Psoas muscle (tissue), 8 donors: ENCODE data around the gene TMEM131L. TPM values are rescaled to one million over a fixed set of nuclear protein-coding genes. Genes with fewer than 3 reads are reported as not detected.
A peak's percentile ranks its signal among the peaks of the same experiment; 100 is the strongest.

Experiments
- ATAC-seq, 4 donors: fragments of 200-7000 bp; cut with Tn5 transposase; one replicate each; pipeline ENCODE4 v1.9.1; 2020; ENCODE audit warnings: moderate library complexity in 3 of 4, mild to moderate bottlenecking in 2 of 4
- DNase-seq, 2 donors: peaks; one replicate each; pipeline ENCODE4 v3.0.0-alpha.2; 2020
- H3K27ac ChIP-seq: fragments of 200-600 bp; one replicate; pipeline ENCODE4 v1.8.0; 2022
- H3K27me3 ChIP-seq, 3 donors: fragments of 200-600 bp in 1 of 3; one replicate each; pipeline versions ENCODE4 v1.6.1 to v1.8.0; 2013 to 2022; ENCODE audit warnings: low read length in 2 of 3, mild to moderate bottlenecking in 2 of 3, moderate library complexity in 1 of 3; ENCODE audit not compliant: insufficient read depth in 3 of 3
- H3K36me3 ChIP-seq, 2 donors: fragments of 200-600 bp in 1 of 2; one replicate each; pipeline versions ENCODE4 v1.6.1 to v1.8.0; 2013 to 2022; ENCODE audit warnings: low read depth in 1 of 2, mild to moderate bottlenecking in 1 of 2, moderate library complexity in 1 of 2; ENCODE audit not compliant: insufficient read depth in 1 of 2
- H3K4me1 ChIP-seq: fragments of 200-600 bp; one replicate; pipeline ENCODE4 v1.8.0; 2022
- H3K4me3 ChIP-seq: fragments of 200-600 bp; one replicate; pipeline ENCODE4 v1.8.0; 2022; ENCODE audit warnings: mild to moderate bottlenecking
- H3K9me3 ChIP-seq: fragments of 200-600 bp; one replicate; pipeline ENCODE4 v1.8.0; 2022
- whole genome bisulfite sequencing, 3 donors: extraction: QIAGEN DNeasy Blood & Tissue Kit; methylation state at CpG; one replicate each; pipeline versions ENCODE4 v1.1.6 to v1.1.7; 2013; 5-methylcytosine and 5-hydroxymethylcytosine counted together
- intact Hi-C, 2 donors: fragments of 100-400 bp; cut with DNase I; formaldehyde crosslinking; loops; one replicate each; pipeline versions ENCODE4 v1.11.0 to v1.14.2; 2022
- polyA plus RNA-seq, 3 donors: library from polyadenylated mRNA; stranded (reverse); fragments of 200-250 nt; gene quantifications; one replicate each; pipeline ENCODE4 v1.2.3, GENCODE V29; 2013
- total RNA-seq, 4 donors: library from RNA; stranded (reverse); fragmentation: NEBNext Ultra II Directional in 2 of 4; extraction: Animal tissue kit (Norgen Biotek cat#: 25700) in 2 of 4; gene quantifications; one replicate each; pipeline versions ENCODE4 v1.2.1 to v1.2.4, GENCODE V29; 2021 to 2023
- TF ChIP-seq, protein P1 (sequence below): fragments of 200-600 bp; IDR thresholded peaks from one replicate; pipeline ENCODE4 v1.8.0; 2022; ENCODE audit warnings: antibody characterized with exemption
- donor health status: healthy with polysubstance abuse.
- donor health status: DM: no; HTN: no; CAD: no; lungs with moderate emphysema.
- donor health status: Bipolar disorder and iron deficiency.
- donor health status: healthy.
- donor health status: DM: yes; HTN: yes; CAD: no.
- donor health status: DM: no; HTN: no; CAD: no.
- donor health status: DM: no; HTN: no; CAD: no.
- donor health status: DM: yes; HTN: yes; CAD: no.

TMEM131L gene
- total and polyA plus RNA-seq, 7 donors, result 2.1 to 21.2 (median 6.9) TPM

- H3K9me3 ChIP-seq, result no peaks in the 10 kb centered on the region
- intact Hi-C loops, result no loop called here
- TF ChIP-seq, protein P1, sequence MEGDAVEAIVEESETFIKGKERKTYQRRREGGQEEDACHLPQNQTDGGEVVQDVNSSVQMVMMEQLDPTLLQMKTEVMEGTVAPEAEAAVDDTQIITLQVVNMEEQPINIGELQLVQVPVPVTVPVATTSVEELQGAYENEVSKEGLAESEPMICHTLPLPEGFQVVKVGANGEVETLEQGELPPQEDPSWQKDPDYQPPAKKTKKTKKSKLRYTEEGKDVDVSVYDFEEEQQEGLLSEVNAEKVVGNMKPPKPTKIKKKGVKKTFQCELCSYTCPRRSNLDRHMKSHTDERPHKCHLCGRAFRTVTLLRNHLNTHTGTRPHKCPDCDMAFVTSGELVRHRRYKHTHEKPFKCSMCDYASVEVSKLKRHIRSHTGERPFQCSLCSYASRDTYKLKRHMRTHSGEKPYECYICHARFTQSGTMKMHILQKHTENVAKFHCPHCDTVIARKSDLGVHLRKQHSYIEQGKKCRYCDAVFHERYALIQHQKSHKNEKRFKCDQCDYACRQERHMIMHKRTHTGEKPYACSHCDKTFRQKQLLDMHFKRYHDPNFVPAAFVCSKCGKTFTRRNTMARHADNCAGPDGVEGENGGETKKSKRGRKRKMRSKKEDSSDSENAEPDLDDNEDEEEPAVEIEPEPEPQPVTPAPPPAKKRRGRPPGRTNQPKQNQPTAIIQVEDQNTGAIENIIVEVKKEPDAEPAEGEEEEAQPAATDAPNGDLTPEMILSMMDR, result no peak
- H3K4me1 ChIP-seq, result peaks cover 69% of the 10 kb centered on the region
- no peaks in the 10 kb centered on the region for H3K36me3 ChIP-seq
- 74 to 84% (median 79%) methylated on average over 6 of the region's 6 CpGs for WGBS, 3 donors
- no peak for DNase-seq
- no peak overlapping the region for H3K4me3 ChIP-seq
- ATAC-seq, result no peak
- H3K27me3 ChIP-seq, result no peaks in the 10 kb centered on the region
- peak overlapping the region; percentile 74 for H3K27ac ChIP-seq
Measured at GRCh38 chr4:153528705-153529485, 62.7 kb downstream of the TMEM131L start.

- Histone ChIP-seq H3K36me3 (no peaks in the 10 kb centered on the region), H3K27ac (peak overlapping the region; percentile 74), H3K9me3 (no peaks in the 10 kb centered on the region), H3K4me1 (peaks cover 67% of the 10 kb centered on the region), H3K4me3 (no peak overlapping the region), H3K27me3 (no peaks in the 10 kb centered on the region)
- intact Hi-C loops, result no loop called here
- 69 to 84% (median 70%) methylated on average over 3 of the region's 3 CpGs for WGBS, 3 donors
- no peak for DNase-seq
- TF ChIP-seq, protein P1, result no peak
- peak; percentile 24 to 78 (median 62) for ATAC-seq
Measured at GRCh38 chr4:153529646-153530045, 63.5 kb downstream of the TMEM131L start.

DNA sequence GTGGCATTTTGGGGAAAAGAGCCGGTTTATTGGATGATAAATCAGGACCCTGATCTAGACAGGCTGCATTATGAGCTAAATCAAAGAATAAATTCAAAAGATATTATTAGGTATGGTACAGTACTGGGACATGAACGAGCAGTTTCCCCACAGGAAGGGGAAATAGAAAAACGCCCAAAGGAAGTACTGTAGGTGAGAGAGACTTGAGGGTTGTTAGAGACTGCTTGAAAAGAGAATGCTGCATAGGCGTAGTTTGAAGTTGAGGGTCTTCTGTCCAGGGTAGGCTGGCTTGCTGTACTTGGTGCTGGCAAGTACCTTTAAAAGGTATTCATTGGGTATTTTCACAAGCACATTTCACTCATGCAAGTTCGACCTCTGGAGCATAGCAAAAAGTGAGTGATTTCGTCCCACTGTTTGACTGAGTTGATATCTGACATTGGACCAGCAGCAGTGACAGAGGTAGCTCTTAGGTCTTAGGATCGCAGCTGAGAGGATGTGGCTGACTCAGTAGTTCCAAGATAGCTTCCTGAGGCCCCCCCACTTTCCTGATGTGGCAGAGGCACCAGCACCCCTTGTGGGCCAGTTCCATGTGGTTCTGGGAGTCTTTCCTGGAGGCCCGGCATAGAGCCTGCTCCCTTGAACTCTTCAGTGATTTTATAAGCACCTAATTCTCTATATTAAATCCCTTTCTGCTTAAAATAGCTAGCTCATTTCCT, 64.3 kb downstream of the TMEM131L start:
- Histone ChIP-seq H3K27ac (peak overlapping the region; percentile 74), H3K4me1 (peaks cover 66% of the 10 kb centered on the region)
- WGBS, 3 donors, result 42 to 50% (median 46%) methylated on average over 8 of the region's 8 CpGs

DNA sequence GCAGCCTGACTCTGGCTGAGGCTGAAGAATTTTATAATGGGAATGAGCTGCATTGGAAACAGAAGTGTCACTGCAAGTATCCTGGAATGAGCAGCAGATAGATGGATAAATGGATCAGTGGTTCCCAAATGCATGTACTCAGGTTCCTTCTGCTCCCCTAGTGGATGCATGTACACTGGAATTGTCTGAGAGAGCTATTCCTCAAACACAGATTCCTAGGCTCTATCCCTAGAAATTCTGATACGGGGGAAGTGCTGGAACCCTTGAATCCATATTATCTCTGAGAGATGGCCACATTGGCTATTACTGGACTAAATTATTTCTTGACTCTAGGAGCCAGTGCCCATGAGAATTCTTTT, 64.8 kb downstream of the TMEM131L start:
- H3K36me3 ChIP-seq, result no peaks in the 10 kb centered on the region
- TF ChIP-seq, protein P1, result no peak
- H3K4me1 ChIP-seq, result peaks cover 70% of the 10 kb centered on the region
- DNase-seq (no peak), ATAC-seq (peak in 2 of 4 donors; percentile 38 to 52)
- no peaks in the 10 kb centered on the region for H3K9me3 ChIP-seq
- H3K27ac ChIP-seq, result peak overlapping the region; percentile 74
- H3K27me3 ChIP-seq, result no peaks in the 10 kb centered on the region
- WGBS, 3 donors, result 44 to 70% (median 59%) methylated on average over 1 of the region's 1 CpG
- H3K4me3 ChIP-seq, result peak overlapping the region; percentile 9
- intact Hi-C loops, result no loop called here

More for the DNA sequence above, 64.3 kb downstream of the TMEM131L start:
- H3K27me3 ChIP-seq, result no peaks in the 10 kb centered on the region
- no peaks in the 10 kb centered on the region for H3K9me3 ChIP-seq
- intact Hi-C loops, result no loop called here
- H3K4me3 ChIP-seq, result peak overlapping the region; percentile 9
- ATAC-seq (peak; percentile 46 to 73 (median 58)), DNase-seq (no peak)
- TF ChIP-seq, protein P1, result no peak
- H3K36me3 ChIP-seq, result no peaks in the 10 kb centered on the region
